ENCODE measurements around the gene DSP.

DSP gene, protein sequence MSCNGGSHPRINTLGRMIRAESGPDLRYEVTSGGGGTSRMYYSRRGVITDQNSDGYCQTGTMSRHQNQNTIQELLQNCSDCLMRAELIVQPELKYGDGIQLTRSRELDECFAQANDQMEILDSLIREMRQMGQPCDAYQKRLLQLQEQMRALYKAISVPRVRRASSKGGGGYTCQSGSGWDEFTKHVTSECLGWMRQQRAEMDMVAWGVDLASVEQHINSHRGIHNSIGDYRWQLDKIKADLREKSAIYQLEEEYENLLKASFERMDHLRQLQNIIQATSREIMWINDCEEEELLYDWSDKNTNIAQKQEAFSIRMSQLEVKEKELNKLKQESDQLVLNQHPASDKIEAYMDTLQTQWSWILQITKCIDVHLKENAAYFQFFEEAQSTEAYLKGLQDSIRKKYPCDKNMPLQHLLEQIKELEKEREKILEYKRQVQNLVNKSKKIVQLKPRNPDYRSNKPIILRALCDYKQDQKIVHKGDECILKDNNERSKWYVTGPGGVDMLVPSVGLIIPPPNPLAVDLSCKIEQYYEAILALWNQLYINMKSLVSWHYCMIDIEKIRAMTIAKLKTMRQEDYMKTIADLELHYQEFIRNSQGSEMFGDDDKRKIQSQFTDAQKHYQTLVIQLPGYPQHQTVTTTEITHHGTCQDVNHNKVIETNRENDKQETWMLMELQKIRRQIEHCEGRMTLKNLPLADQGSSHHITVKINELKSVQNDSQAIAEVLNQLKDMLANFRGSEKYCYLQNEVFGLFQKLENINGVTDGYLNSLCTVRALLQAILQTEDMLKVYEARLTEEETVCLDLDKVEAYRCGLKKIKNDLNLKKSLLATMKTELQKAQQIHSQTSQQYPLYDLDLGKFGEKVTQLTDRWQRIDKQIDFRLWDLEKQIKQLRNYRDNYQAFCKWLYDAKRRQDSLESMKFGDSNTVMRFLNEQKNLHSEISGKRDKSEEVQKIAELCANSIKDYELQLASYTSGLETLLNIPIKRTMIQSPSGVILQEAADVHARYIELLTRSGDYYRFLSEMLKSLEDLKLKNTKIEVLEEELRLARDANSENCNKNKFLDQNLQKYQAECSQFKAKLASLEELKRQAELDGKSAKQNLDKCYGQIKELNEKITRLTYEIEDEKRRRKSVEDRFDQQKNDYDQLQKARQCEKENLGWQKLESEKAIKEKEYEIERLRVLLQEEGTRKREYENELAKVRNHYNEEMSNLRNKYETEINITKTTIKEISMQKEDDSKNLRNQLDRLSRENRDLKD (N-terminal part only)

DNA sequence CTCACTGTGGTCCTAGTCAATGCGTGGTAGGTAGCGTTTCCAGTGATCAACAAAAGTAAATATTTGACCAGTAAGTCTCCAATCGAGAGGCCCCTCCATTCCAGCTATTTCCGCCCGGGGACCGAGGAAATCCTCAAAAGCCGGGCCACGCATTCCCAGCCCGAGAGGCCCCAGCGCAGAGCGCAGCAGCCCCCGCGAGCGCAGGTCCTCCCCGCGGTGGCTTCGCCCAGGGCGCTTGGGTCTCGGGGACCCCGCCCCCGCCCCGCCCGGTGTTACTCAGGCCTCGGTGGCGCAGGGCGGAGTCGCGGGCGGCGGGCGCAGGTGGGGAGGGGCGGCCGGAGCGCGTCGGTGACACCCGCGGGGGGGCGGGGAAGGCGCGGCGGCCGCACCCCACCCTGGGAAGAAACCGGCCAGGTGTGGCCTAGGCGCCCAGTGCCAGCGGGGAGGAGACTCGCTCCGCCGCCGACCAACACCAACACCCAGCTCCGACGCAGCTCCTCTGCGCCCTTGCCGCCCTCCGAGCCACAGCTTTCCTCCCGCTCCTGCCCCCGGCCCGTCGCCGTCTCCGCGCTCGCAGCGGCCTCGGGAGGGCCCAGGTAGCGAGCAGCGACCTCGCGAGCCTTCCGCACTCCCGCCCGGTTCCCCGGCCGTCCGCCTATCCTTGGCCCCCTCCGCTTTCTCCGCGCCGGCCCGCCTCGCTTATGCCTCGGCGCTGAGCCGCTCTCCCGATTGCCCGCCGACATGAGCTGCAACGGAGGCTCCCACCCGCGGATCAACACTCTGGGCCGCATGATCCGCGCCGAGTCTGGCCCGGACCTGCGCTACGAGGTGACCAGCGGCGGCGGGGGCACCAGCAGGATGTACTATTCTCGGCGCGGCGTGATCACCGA, at the start of gene DSP:
Gene DSP (plus strand): TSS at position 497 of the 890 bp plus-strand sequence. CDS start 245 bp downstream, at position 742.
- Histone ChIP-seq H3K4me1 (ENCODE audit: control insufficient read depth in 1 of 2, insufficient read depth in 2 of 2, low read length in 2 of 2) (peaks cover 0 to 12% of the 10 kb centered on the region in 2 donors), H3K27ac (ENCODE audit: low read depth, low read length) (peak within 1 kb of the TSS; percentile 96), H3K9me3 (ENCODE audit: control insufficient read depth in 1 of 2, low read length in 2 of 2) (no peaks in the 10 kb centered on the region), H3K36me3 (ENCODE audit: control insufficient read depth in 1 of 2, insufficient read depth in 2 of 2, low read length in 2 of 2) (no peaks in the 10 kb centered on the region), H3K4me3 (ENCODE audit: low read depth in 1 of 2, low read length in 2 of 2) (peak within 1 kb of the TSS; percentile 76 to 86), H3K27me3 (ENCODE audit: control insufficient read depth in 1 of 2, insufficient read depth in 2 of 2, low read length in 2 of 2) (peaks cover 6 to 9% of the 10 kb centered on the region in 2 donors), H3K9ac (ENCODE audit: low read depth in 1 of 2, low read length in 2 of 2) (peak within 1 kb of the TSS; percentile 82 to 98)

DNA sequence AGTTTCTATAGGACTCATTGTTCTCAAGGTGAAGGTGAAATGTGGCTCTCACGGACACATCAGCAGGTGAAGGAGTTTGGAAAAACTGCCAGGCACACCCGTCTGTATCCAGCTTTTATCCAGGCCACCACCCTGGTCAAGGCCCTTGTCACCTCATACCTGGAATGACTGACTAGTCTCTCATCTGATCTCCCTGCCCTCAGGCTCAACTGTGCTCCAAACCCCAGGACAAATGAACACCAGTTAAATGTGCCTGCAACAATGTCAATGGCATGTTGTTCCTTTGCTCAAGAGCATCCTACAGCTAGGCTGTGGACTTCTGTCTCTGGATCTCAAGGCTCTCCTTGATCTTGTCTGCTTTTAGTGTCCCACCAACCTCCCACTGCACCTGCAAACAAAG, 47.6 kb upstream of the DSP start:
- Histone ChIP-seq H3K4me3 (ENCODE audit: low read depth in 1 of 2, low read length in 2 of 2) (no peak overlapping the region), H3K9ac (ENCODE audit: low read depth in 1 of 2, low read length in 2 of 2) (no peak overlapping the region), H3K4me1 (ENCODE audit: control insufficient read depth in 1 of 2, insufficient read depth in 2 of 2, low read length in 2 of 2) (no peaks in the 10 kb centered on the region), H3K27me3 (ENCODE audit: control insufficient read depth in 1 of 2, insufficient read depth in 2 of 2, low read length in 2 of 2) (no peaks in the 10 kb centered on the region), H3K9me3 (ENCODE audit: control insufficient read depth in 1 of 2, low read length in 2 of 2) (no peaks in the 10 kb centered on the region), H3K36me3 (ENCODE audit: control insufficient read depth in 1 of 2, insufficient read depth in 2 of 2, low read length in 2 of 2) (no peaks in the 10 kb centered on the region), H3K27ac (ENCODE audit: low read depth, low read length) (no peak overlapping the region)

DNA sequence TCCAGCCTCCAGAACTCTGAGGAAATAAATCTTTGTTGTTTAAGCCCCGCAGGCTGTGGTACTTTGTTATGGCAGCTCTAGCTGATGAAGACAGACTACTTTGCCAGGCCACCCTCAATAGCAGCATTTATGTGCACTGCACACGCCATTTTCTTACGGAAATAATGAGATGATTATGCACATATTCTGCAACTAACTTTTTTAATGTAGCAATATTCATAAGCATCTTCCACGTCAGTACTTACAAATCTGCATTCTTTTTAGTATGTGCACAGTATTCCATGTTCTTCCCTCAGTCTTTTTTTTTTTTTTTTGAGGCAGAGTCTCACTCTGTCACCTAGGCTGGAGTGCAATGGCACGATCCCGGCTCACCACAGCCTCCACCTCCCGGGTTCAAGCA, 46.8 kb upstream of the DSP start:
- H3K9me3 ChIP-seq (ENCODE audit: control insufficient read depth in 1 of 2, low read length in 2 of 2) = no peaks in the 10 kb centered on the region
- H3K9ac ChIP-seq (ENCODE audit: low read depth in 1 of 2, low read length in 2 of 2) = no peak overlapping the region
- H3K4me1 ChIP-seq (ENCODE audit: control insufficient read depth in 1 of 2, insufficient read depth in 2 of 2, low read length in 2 of 2) = no peaks in the 10 kb centered on the region
- H3K36me3 ChIP-seq (ENCODE audit: control insufficient read depth in 1 of 2, insufficient read depth in 2 of 2, low read length in 2 of 2) = no peaks in the 10 kb centered on the region
- H3K4me3 ChIP-seq (ENCODE audit: low read depth in 1 of 2, low read length in 2 of 2) = no peak overlapping the region
- H3K27me3 ChIP-seq (ENCODE audit: control insufficient read depth in 1 of 2, insufficient read depth in 2 of 2, low read length in 2 of 2) = no peaks in the 10 kb centered on the region
- no peak overlapping the region for H3K27ac ChIP-seq (ENCODE audit: low read depth, low read length)

DNA sequence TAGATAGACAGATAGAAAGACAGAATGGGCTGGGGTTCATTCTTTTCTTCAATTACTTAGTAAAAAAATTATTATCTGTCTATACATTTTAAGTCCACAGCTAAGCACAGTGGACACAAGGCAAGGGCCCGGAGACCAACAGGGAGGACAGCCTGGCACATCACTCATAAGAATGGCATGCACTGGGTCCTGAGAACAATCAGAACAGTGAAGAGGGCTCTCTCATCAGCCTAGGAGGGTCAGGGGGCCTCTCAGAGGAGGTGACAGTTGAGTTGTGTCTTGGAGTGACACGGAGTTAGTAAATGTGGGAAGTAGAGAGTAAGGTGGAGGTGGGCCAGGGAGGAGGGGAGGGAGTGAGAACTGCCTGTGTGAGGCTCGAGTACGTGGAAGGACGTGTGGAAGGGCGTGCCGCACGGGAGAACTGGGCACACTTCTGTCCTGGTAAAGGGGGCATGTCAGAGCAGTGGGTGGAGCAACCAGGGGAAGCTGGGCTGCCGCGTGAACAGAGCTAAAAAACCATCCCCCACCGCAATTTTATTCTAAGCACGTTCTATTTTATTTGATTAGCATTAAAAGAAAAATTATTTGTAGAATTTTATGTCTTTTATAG, 45.1 kb upstream of the DSP start:
- no peak overlapping the region for H3K9ac ChIP-seq (ENCODE audit: low read depth in 1 of 2, low read length in 2 of 2)
- no peak overlapping the region for H3K4me3 ChIP-seq (ENCODE audit: low read depth in 1 of 2, low read length in 2 of 2)
- H3K27me3 ChIP-seq (ENCODE audit: control insufficient read depth in 1 of 2, insufficient read depth in 2 of 2, low read length in 2 of 2) = no peaks in the 10 kb centered on the region
- no peak overlapping the region for H3K27ac ChIP-seq (ENCODE audit: low read depth, low read length)
- no peaks in the 10 kb centered on the region for H3K9me3 ChIP-seq (ENCODE audit: control insufficient read depth in 1 of 2, low read length in 2 of 2)
- no peaks in the 10 kb centered on the region for H3K36me3 ChIP-seq (ENCODE audit: control insufficient read depth in 1 of 2, insufficient read depth in 2 of 2, low read length in 2 of 2)
- H3K4me1 ChIP-seq (ENCODE audit: control insufficient read depth in 1 of 2, insufficient read depth in 2 of 2, low read length in 2 of 2) = peaks cover 0 to 2% of the 10 kb centered on the region in 2 donors

DNA sequence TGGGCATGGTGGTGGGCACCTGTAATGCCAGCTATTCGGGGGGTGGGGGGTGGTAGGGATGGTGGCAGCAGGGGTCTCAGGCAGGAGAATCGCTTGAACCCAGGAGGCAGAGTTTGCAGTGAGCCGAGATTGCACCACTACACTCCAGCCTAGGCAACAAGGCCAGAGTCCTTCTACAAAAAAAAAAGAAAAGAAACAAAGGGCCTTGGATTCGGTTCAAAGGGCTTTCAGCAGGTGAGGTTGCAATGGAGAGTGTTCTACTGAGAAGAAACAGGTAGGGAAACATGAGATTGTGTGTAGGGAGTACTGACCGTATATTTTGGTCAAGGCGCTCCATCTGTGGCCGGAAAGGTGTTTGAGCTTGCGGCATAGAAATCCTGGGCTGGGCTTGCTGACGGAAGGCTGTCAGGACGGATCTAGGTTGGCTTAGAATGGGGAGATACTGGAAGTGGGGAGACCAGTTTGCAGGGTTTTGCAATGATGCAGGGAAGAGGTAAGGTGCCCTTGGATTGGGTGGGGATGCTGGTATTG, 40.7 kb upstream of the DSP start:
- H3K4me3 ChIP-seq (ENCODE audit: low read depth in 1 of 2, low read length in 2 of 2) = no peak overlapping the region
- H3K9ac ChIP-seq (ENCODE audit: low read depth in 1 of 2, low read length in 2 of 2) = no peak overlapping the region
- H3K27ac ChIP-seq (ENCODE audit: low read depth, low read length) = no peak overlapping the region
- no peaks in the 10 kb centered on the region for H3K9me3 ChIP-seq (ENCODE audit: control insufficient read depth in 1 of 2, low read length in 2 of 2)
- no peaks in the 10 kb centered on the region for H3K27me3 ChIP-seq (ENCODE audit: control insufficient read depth in 1 of 2, insufficient read depth in 2 of 2, low read length in 2 of 2)
- H3K4me1 ChIP-seq (ENCODE audit: control insufficient read depth in 1 of 2, insufficient read depth in 2 of 2, low read length in 2 of 2) = peaks cover 0 to 10% of the 10 kb centered on the region in 2 donors
- H3K36me3 ChIP-seq (ENCODE audit: control insufficient read depth in 1 of 2, insufficient read depth in 2 of 2, low read length in 2 of 2) = no peaks in the 10 kb centered on the region

DNA sequence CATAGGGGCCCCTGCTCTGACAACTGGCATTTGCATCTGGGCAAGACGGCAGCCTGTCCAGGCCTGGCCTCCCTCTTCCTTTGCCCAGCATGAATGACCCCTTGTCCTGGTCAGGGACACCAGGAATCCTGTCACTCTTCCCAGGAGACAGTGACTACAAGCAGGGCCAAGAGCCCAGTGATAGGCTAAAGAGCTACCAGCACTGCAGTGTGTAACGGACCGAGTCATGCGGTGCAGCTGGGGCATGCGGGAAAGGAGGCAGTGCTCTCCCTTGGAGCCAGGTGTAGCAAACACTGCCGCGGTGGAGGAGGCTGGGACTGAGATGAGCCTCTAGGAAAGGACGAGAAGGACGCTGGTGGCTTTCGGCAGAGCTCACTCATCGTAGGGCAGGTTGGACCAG, 38.7 kb upstream of the DSP start:
- H3K27ac ChIP-seq (ENCODE audit: low read depth, low read length) = no peak overlapping the region
- no peak overlapping the region for H3K9ac ChIP-seq (ENCODE audit: low read depth in 1 of 2, low read length in 2 of 2)
- no peaks in the 10 kb centered on the region for H3K27me3 ChIP-seq (ENCODE audit: control insufficient read depth in 1 of 2, insufficient read depth in 2 of 2, low read length in 2 of 2)
- H3K4me3 ChIP-seq (ENCODE audit: low read depth in 1 of 2, low read length in 2 of 2) = no peak overlapping the region
- H3K36me3 ChIP-seq (ENCODE audit: control insufficient read depth in 1 of 2, insufficient read depth in 2 of 2, low read length in 2 of 2) = no peaks in the 10 kb centered on the region
- peaks cover 0 to 12% of the 10 kb centered on the region in 2 donors for H3K4me1 ChIP-seq (ENCODE audit: control insufficient read depth in 1 of 2, insufficient read depth in 2 of 2, low read length in 2 of 2)
- no peaks in the 10 kb centered on the region for H3K9me3 ChIP-seq (ENCODE audit: control insufficient read depth in 1 of 2, low read length in 2 of 2)

DNA sequence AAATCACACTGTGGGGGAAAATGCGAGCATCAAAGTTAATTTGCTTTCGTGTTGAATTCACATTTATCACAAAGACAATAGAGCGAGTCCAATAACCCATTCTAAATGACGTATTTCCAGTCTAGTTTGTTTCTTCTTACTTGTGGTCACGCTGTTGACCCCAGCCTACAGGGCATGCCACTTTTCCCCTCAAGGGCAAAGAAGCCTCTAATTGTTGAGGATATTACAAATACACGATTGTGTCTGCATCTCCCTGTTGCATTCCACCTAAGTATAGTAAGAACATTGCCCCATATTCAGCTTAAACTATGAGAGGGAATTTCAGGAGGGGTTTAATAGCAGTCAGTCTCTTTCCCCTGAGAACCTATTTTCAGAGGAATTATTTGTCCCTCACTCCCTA, 37.4 kb upstream of the DSP start:
- Histone ChIP-seq H3K9me3 (ENCODE audit: control insufficient read depth in 1 of 2, low read length in 2 of 2) (no peaks in the 10 kb centered on the region), H3K4me1 (ENCODE audit: control insufficient read depth in 1 of 2, insufficient read depth in 2 of 2, low read length in 2 of 2) (peaks cover 0 to 12% of the 10 kb centered on the region in 2 donors), H3K4me3 (ENCODE audit: low read depth in 1 of 2, low read length in 2 of 2) (no peak overlapping the region), H3K27ac (ENCODE audit: low read depth, low read length) (no peak overlapping the region), H3K9ac (ENCODE audit: low read depth in 1 of 2, low read length in 2 of 2) (no peak overlapping the region), H3K36me3 (ENCODE audit: control insufficient read depth in 1 of 2, insufficient read depth in 2 of 2, low read length in 2 of 2) (no peaks in the 10 kb centered on the region), H3K27me3 (ENCODE audit: control insufficient read depth in 1 of 2, insufficient read depth in 2 of 2, low read length in 2 of 2) (no peaks in the 10 kb centered on the region)

DNA sequence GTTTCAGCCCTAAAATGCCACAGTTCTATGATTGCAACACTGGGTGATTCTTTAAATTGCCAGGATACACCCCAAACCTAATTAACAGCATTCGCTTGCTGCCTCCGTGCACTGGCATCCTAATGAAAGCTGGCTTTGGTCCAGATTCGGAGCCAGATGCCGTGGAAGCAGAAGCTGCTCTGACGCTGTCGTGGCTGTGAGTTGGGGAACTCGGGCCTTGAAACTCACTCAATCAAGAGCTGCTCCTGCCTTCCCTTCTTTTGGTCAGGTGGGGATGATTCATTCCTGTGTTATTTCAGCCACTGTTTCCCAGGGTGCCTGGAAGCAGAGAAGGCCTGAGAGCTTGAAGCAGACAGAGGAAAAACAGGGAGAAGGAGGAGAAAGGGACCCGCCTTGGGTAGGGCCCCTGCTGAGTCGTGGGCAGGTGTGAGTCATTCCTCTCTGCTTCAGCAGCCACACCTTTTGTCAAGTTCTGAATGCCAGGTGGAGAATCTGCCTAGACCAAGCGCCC, 36.2 kb upstream of the DSP start:
- Histone ChIP-seq H3K27me3 (ENCODE audit: control insufficient read depth in 1 of 2, insufficient read depth in 2 of 2, low read length in 2 of 2) (no peaks in the 10 kb centered on the region), H3K9ac (ENCODE audit: low read depth in 1 of 2, low read length in 2 of 2) (peak overlapping the region; percentile 8 to 30), H3K9me3 (ENCODE audit: control insufficient read depth in 1 of 2, low read length in 2 of 2) (no peaks in the 10 kb centered on the region), H3K27ac (ENCODE audit: low read depth, low read length) (no peak overlapping the region), H3K36me3 (ENCODE audit: control insufficient read depth in 1 of 2, insufficient read depth in 2 of 2, low read length in 2 of 2) (no peaks in the 10 kb centered on the region), H3K4me3 (ENCODE audit: low read depth in 1 of 2, low read length in 2 of 2) (no peak overlapping the region), H3K4me1 (ENCODE audit: control insufficient read depth in 1 of 2, insufficient read depth in 2 of 2, low read length in 2 of 2) (peaks cover 0 to 12% of the 10 kb centered on the region in 2 donors)
